ENCODE data around the gene WDR45B.
"Not testable (repeated sequence)": the region's sequence is repeated elsewhere in the genome, so short reads cannot be mapped to it uniquely, and the experiment has no call there.

WDR45B gene

GRCh38 chr17:82598256-82599119, 49.8 kb downstream of the WDR45B start:
- peak; percentile 22 for DNase-seq

- no peak for DNase-seq
These were observed 51.2 kb downstream of the WDR45B start for GRCh38 chr17:82596837-82597672.

GRCh38 chr17:82596296-82596695, 51.9 kb downstream of the WDR45B start:
- DNase-seq, result no peak

- DNase-seq, result no peak
These were observed 52.4 kb downstream of the WDR45B start for GRCh38 chr17:82595893-82596292.

GRCh38 chr17:82594571-82594970, 53.7 kb downstream of the WDR45B start:
- DNase-seq, result no peak

GRCh38 chr17:82593590-82594087, 54.6 kb downstream of the WDR45B start:
- no peak for DNase-seq

GRCh38 chr17:82592767-82593589, 55.3 kb downstream of the WDR45B start:
- peak; percentile 87 for DNase-seq

GRCh38 chr17:82592289-82592766, 55.9 kb downstream of the WDR45B start:
- no peak for DNase-seq

- no peak for DNase-seq
These were observed 57.2 kb downstream of the WDR45B start for GRCh38 chr17:82590881-82591539.

- DNase-seq, result no peak
These were observed 58.0 kb downstream of the WDR45B start for GRCh38 chr17:82590216-82590615.

GRCh38 chr17:82589851-82590180, 58.4 kb downstream of the WDR45B start:
- no peak for DNase-seq

GRCh38 chr17:82588266-82589175, 59.7 kb downstream of the WDR45B start:
- no peak for DNase-seq

GRCh38 chr17:82587234-82588086, 60.8 kb downstream of the WDR45B start:
- DNase-seq, result peak; percentile 19

GRCh38 chr17:82586576-82587233, 61.5 kb downstream of the WDR45B start:
- no peak for DNase-seq

GRCh38 chr17:82585935-82586575, 62.2 kb downstream of the WDR45B start:
- DNase-seq, result peak; percentile 42

- no peak for DNase-seq
These were observed 64.5 kb downstream of the WDR45B start for GRCh38 chr17:82583720-82584234.

GRCh38 chr17:82582709-82583108, 65.5 kb downstream of the WDR45B start:
- DNase-seq, result no peak

- no peak for DNase-seq
These were observed 66.0 kb downstream of the WDR45B start for GRCh38 chr17:82582213-82582612.

GRCh38 chr17:82579969-82580368, 68.3 kb downstream of the WDR45B start:
- not testable (repeated sequence) for DNase-seq

All from activated CD4-positive, alpha-beta T cell treated with anti-CD3 and anti-CD28 coated beads, Interleukin-10, Interleukin-2, amounts not matched to agents 100 ng/mL and 50 ng/mL, durations not matched to agents 16 hours and 8 hours (primary cell).